NCI-H2196 treated with DMSO at 0.1 percent for 48 hours (cell line): Measurements from ENCODE around the gene CNTNAP1.

ENCODE experiments used
- DNase-seq: peaks from one replicate; lab custom pipeline; 2025; ENCODE audit not compliant: unreplicated experiment; lab: John Stamatoyannopoulos, UW

Gene CNTNAP1

DNA sequence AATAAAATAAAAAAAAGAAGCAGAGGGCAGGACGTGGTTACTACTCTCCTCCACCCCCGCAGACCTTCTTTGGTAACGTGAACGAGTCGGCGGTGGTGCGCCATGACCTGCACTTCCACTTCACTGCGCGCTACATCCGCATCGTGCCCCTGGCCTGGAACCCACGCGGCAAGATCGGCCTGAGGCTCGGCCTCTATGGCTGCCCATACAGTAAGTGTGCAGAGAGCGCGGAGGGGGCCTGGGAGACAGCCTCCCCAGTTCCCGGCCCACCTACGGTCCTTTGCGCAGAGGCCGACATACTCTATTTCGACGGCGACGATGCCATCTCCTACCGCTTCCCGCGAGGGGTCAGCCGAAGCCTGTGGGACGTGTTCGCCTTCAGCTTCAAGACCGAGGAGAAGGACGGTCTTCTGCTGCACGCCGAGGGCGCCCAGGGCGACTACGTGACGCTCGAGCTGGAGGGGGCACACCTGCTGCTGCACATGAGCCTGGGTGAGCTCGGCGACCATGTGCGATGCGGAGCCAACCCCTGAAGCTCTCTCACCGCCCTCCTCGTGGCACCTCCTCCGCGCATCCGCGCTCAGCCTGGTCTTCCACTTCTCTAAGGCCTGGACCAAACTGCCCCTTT lies 2.7 kb downstream of the CNTNAP1 start:
- no peak for DNase-seq

DNA sequence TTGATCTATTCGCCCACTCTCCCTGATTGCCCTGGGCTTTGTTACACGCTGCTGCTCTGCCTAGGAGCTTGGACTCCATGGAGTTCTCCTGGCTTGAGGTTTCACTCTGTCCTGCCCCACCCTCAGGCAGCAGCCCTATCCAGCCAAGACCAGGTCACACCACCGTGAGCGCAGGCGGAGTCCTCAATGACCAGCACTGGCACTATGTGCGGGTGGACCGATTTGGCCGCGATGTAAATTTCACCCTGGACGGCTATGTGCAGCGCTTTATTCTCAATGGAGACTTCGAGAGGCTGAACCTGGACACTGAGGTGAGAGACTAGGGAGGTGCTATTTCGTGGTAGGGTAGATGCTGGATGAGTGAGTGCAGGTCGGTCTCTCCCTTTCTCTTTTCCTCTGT lies 3.5 kb downstream of the CNTNAP1 start:
- no peak for DNase-seq

DNA sequence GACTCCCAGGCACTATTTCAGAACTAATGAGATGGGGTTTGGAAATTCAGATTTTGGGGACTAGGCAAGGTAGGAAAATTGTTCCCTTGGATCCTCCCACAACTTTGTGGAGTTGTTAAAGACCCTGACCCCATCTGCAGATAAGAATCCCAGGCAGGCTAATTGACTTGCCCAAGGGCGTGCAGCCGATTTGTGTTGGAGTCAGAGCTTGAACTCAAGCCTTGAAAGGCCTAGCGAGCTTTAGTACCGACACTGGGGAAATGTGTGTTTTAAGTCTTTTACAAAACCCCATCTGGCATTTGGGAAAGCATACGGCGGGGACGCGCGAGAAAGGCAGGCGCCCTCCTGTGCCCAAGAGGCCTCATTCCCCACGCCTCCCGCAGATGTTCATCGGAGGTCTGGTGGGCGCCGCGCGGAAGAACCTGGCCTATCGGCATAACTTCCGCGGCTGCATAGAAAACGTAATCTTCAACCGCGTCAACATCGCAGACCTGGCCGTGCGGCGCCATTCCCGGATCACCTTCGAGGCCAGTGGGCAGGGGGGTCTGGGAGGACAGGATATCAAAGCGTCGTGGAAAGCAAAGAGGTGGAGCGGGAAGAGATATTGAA lies 4.3 kb downstream of the CNTNAP1 start:
- no peak for DNase-seq

DNA sequence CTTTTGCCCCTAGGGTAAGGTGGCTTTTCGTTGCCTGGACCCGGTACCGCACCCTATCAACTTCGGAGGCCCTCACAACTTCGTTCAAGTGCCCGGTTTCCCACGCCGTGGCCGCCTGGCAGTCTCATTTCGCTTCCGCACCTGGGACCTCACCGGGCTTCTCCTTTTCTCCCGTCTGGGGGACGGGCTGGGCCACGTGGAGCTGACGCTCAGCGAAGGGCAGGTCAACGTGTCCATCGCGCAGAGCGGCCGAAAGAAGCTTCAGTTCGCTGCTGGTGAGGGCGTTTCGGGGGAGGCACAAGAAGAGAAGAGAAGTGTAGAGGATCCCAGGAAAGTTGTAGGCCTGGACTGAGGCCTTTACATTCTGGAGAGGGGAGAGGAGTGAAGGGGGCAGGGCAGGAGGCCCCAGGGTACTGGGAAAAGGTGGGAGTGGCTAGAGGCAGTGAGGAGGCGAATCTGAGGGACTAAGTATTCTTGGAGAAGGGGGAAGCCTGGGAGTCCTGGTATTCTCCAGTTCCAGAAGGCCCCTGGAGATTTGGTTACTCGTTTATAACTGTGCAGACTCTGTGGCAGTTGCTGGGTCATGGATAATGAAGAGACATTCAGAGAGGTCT lies 5.5 kb downstream of the CNTNAP1 start:
- DNase-seq, result no peak

DNA sequence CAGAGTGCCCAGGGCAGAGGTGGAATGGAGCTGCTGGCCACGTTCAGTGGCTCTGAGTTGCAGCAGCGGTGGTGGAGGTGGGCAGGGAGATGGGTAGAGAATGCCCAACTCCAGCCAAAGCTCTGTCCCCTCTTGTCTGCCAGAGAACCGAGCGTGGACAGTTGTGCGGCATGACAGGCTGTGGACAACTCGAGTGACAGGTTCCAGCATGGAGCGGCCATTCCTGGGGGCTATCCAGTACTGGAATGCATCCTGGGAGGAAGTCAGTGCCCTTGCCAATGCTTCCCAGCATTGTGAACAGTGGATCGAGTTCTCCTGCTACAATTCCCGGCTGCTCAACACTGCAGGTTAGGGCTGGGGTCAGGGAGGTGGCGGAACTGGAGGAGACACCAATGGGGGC lies 8.3 kb downstream of the CNTNAP1 start:
- no peak for DNase-seq

DNA sequence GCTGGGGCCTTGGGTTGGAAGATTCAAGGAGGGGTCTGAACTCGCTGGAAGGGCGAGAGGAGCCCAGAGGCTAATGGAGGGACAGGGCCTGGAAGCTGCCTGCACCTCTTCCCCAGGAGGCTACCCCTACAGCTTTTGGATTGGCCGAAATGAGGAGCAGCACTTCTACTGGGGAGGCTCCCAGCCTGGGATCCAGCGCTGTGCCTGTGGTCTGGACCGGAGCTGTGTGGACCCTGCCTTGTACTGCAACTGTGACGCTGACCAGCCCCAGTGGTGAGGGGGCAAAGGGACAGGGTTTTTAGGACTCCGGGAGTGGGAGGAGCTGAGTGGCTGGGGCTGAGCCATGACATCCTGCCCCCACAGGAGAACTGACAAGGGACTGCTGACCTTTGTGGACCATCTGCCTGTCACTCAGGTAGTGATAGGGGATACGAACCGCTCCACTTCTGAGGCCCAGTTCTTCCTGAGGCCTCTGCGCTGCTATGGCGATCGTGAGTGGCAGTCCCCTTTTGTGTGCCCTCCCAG lies 8.8 kb downstream of the CNTNAP1 start:
- DNase-seq, result no peak

DNA sequence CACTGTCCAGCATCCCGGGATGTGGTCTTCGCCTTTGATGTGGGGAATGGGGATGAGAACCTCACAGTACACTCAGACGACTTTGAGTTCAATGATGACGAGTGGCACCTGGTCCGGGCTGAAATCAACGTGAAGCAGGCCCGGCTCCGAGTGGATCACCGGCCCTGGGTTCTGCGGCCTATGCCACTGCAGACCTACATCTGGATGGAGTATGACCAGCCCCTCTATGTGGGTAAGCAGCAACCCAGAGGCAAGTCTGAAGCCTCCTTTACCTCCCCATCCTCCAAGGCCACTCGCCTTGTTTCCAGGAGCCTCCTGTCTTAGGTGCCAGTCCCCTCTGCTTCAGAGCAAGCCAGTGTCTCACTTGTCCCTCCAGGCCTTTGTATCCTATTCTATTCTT lies 10.2 kb downstream of the CNTNAP1 start:
- no peak for DNase-seq

DNA sequence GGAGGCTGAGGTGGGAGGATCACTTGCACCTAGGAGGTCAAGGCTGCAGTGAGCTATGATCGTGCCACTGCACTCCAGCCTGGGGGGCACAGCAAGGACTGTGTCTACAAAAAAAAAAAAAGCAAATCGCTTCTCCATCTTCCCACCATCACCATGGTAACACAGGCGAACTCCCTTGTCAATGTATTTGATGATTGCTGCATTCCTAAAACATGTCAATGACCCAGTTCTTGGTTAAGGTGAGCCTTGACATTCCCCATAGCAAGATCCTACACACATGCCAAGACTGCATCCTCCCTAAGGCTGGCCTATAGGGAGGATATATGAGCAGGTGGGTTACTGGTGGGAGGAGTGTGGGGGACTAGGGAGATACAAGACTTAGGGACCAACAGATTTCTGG lies 12.2 kb downstream of the CNTNAP1 start:
- no peak for DNase-seq

DNA sequence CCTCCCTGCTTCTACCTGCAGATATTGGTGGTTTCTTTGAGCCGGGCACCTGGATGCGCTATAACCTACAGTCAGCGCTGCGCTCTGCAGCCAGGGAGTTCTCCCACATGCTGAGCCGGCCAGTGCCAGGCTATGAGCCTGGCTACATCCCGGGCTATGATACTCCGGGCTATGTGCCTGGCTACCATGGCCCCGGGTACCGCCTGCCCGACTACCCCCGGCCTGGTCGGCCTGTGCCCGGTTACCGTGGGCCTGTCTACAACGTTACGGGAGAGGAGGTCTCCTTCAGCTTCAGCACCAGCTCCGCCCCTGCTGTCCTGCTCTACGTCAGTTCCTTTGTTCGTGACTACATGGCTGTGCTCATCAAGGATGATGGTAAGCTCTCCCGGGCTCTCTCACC lies 13.2 kb downstream of the CNTNAP1 start:
- DNase-seq, result no peak

DNA sequence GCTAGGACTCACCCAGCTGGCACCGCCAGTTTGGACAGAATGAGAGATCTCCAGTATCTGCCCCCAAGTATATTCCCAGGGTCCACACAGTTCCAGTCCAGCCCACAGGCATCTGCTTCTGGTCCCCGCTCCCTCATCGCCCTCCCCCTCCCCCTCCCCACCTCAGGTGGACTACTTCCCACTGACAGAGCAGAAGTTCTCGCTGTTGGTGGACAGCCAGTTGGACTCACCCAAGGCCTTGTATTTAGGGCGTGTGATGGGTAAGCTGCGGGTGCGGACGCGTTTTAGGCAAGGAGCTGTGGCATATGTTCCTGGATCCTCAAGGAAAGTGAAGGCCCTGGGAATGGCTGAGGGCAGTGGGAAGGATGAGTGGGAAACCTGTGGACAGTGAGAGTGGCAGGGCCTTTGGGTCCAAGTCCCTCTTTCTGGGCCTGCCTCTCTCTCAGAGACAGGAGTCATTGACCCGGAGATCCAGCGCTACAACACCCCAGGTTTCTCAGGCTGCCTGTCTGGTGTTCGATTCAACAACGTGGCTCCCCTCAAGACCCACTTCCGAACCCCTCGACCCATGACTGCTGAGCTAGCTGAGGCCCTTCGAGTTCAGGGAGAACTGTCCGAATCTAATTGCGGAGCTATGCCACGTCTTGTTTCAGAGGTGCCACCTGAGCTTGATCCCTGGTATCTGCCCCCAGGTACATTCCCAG lies 14.9 kb downstream of the CNTNAP1 start:
- no peak for DNase-seq

DNA sequence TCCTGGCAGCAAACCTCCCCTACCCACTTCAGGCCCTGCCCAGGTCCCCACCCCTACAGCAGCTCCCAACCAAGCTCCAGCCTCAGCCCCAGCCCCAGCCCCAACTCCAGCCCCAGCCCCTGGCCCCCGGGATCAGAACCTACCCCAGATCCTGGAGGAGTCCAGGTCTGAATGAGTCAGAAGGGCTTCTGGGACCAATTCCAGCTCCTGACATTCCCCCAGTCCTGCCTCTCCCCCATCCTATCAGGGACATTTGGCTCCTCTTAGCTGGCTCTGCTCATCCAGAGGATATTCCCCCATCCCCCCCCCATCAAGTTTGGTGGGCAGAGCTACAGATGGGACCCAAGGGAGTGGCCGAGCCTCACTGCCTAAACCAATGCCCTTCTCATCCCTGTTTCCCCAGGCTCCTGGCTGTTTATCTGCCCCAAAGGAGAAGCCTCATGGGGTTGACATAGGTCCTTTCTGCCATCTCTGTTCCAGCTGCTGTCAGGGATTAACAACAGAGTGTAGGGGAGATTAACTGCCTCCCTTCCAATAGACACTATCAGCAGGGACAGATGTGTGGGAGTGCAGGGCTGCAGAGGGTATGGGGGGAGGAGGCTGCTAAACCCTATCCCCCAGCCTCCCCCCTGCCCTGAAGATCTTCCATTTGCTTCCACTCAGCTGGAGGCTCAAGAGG lies 16.5 kb downstream of the CNTNAP1 start:
- DNase-seq, result no peak

DNA sequence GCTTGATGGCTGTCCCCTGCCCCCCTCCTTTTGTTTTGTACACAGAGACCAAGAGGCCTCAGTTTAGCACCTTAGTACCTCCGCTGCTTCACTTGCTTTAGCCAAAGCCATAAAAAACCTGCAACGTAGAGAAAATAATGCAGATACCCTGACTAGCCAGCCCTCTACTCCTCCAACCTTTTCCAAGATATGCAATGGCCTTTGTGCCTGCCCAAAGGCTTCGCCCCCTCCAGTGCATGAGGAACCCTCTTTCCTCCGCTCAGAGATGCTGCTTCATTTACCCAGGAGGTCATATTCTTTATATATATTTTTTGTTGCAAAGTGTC lies 17.0 kb downstream of the CNTNAP1 start:
- DNase-seq, result no peak

DNA sequence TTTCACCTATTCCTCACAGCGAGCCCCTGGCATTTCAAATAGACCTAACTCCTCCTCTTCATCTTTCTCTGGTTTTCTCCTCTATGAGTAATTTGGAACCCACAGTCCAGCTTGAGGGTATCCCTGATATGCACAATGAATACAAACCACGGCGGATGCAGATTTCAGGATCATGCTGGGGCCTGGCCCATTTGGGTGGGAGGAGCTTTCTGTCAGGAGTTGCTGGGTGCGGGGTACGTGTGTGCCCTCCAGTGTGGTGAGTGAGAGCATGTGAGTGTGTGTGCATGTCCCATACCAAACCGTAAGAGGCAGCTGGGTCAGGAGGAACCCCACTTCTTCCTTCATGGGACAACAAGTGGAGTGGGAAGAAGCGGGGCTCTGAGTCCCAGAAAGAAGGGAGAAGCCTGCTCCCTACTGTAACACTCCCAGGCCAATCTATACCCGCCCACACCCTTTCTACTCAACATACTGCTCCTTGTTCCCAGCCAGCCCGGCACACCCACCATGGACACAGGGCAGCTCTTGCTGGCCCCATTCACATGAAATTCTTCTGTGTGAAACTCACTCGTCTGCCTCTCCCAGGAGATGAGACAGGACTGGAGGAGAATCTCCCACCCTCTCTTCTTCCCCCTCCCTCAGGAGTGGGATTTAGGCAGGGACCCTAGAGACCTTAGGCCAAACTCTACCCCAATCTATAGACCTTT lies 18.4 kb downstream of the CNTNAP1 start:
- DNase-seq, result no peak

DNA sequence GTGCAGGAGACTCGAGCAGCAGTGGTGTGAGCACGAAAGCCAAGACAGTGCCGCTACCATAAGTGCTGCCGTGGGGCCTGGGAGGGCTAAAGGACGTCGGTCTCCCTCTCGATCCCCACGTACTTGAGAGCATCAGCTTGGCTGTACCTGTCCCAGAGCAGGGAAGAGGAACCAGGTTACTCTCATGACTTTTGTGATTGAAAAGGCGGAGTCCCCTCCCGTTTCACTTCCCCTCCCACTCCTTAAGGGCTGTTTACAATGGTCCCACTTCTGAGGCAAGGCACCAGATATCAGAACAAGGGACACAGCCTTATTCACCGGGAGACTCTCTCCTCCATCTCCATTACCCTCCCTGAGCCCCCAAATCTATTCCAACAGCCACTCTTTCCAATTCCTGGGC lies 20.1 kb downstream of the CNTNAP1 start:
- no peak for DNase-seq

DNA sequence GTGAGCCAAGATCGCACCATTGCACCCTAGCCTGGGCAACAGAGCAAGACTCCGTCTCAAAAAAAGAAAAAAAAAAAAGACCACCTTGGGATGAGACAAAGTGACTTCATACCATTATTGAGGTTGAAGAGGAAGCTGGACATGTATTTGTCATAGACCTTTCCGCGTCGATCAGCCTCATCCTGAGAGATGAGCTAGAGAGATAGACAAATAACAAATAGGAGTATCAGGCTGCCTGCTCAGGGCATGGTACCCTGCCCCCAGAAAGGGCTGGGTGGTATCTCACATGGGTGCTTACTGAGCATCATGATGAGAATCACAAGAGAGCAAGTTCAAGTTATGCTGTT lies 22.1 kb downstream of the CNTNAP1 start:
- no peak for DNase-seq

DNA sequence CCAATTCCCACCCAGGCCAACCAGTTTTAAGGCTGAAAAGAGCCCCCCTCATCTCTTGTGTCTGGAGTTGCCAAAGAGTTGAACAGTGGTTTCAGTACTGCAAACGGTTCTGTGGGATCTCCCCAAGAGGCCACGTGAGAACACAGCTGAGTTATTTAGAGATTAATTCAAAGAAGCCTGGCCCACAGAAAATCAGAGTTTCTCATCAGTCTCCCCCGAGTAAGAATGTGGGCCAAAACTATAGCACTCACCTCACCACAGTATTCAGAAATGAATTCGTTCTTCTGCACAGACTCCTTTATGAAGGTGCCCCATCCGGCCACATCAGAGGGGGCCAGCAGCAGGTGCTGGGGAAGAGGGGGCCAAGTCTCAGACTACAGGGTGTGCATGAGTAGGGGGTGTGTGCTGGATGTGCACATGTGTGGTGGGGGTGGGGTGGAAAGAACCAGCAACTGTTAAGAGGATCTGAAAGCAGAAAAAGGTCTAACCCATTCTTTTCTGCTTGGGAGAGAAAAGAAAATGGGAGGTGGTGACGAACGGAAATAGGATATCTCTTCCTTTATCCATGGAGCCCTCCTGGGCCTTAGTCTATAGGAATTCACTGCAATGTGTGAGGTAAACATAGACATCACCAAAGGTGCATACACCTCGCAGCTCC lies 22.6 kb downstream of the CNTNAP1 start:
- DNase-seq, result no peak

DNA sequence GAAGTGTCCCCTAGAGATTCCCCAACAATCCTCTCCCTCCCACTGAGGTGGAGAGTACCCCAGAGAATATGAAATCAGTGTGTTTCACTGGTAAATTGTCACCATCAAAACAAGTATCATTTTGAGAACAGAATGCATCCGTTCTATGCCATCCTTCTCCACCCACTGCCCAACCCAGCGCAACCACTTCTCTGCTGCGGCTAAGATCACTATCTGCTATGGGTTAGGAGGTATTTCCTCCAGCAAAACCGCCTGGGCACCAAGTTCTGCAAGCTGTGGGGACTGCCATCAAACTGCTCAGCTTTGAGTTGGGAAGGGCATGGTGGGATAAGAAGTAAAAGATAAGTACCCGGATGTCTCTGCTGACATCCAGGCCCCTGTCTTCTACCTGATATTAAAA lies 24.4 kb downstream of the CNTNAP1 start:
- no peak for DNase-seq

DNA sequence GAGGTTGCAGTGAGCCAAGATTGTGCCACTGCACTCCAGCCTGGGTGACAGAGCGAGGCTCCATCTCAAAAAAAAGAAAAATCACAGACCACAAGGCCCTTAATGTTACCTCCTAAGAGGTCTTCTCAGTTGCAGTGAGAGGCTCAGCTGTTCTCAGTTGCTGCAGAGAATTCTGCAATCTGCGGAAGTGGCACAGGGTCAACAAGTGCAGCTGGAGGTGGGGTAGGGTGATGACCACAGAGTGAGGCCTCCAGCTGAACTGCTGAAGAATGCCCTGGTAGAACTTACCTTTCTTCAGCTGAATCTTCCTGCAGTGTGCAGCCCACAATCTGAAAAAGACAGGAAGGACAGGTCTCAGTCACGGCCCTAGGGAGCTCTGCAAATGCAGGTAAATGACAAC lies 26.3 kb downstream of the CNTNAP1 start:
- DNase-seq, result no peak

DNA sequence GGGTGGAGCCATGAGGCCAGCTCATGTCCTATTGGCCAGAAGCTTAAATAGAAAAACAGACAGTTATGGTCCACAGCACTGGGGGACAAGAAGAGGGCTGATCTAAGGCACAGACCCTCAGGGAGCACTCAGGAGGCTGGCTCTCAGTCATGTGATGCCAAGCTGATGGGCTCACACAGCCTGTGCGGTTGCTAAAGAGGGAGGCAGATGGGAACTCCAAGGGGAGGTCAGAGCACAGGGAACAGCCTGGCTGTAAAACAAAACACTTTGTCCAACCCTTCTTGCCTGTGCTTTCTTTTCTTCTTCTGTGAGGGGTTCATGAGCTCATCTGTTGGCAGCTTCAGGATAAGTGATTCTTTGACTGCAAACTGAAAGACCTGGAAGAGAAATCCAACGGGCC lies 27.2 kb downstream of the CNTNAP1 start:
- no peak for DNase-seq

DNA sequence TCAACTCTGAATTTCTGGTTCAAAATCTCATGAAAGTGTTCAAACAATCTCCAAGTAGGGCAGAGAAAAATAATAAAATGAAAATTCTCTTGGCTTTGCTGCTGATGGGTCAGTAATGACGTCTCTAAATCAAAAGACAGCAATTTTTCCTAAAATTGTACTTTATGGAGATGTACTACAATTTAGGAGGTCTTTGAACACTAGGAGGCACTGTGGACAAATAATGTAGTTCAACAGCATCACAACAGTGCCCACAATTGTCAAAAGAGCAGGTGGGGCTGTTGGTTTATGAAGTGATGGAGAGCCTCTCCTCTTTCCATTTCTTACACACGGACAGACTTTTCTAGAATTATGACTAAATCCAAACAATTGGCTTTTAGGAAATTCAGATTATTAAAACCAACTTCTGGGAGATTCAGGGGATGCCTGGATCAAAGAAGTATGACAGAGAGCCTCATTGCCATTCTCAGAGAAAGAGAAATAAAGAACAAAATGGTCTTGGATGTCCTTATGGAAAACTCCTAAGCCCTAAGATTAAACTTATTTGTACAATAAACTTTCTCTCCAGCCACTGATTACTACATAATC lies 38.8 kb downstream of the CNTNAP1 start:
- DNase-seq, result peak; percentile 16
